ENCODE measurements around the gene HDAC4.

DNA sequence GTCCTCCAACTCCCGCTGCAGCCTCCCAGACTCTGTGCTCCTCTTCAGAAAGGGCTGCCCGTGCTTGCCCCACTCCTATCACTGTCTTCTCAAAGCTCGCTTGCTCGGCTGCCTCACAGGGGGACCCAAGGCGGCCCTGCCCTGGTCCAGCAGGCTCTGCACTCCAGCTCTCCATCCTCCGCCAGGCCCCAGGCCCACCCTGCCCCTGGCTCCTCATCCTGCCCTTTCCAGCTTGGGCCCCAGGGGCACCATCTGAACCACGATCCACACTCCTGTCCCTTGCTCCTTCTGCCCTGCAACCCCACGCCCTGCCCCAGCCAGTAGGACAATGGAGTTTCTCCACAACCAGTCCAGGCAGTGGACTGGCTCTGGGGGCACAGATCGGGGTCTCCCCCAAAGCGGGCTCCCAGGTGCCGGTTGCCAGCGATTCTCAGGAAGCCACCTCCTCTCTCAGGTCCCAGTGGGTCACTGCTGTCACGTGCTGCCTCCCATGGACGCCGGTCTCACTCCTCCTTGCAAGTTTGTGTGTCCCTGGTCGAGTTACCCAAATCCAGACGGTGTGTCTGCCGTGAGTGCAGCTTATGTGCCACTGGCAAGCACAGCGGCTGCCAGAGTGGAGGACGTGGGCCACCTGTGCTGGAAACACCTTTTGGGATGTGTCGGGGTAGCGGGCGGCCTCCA, 238.5 kb downstream of the HDAC4 start:
- TF ChIP-seq YY1 (IDR thresholded peaks at IDR 0.05; ENCODE audit: low read depth): no peak
- TF ChIP-seq, protein P1, sequence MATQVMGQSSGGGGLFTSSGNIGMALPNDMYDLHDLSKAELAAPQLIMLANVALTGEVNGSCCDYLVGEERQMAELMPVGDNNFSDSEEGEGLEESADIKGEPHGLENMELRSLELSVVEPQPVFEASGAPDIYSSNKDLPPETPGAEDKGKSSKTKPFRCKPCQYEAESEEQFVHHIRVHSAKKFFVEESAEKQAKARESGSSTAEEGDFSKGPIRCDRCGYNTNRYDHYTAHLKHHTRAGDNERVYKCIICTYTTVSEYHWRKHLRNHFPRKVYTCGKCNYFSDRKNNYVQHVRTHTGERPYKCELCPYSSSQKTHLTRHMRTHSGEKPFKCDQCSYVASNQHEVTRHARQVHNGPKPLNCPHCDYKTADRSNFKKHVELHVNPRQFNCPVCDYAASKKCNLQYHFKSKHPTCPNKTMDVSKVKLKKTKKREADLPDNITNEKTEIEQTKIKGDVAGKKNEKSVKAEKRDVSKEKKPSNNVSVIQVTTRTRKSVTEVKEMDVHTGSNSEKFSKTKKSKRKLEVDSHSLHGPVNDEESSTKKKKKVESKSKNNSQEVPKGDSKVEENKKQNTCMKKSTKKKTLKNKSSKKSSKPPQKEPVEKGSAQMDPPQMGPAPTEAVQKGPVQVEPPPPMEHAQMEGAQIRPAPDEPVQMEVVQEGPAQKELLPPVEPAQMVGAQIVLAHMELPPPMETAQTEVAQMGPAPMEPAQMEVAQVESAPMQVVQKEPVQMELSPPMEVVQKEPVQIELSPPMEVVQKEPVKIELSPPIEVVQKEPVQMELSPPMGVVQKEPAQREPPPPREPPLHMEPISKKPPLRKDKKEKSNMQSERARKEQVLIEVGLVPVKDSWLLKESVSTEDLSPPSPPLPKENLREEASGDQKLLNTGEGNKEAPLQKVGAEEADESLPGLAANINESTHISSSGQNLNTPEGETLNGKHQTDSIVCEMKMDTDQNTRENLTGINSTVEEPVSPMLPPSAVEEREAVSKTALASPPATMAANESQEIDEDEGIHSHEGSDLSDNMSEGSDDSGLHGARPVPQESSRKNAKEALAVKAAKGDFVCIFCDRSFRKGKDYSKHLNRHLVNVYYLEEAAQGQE (IDR thresholded peaks at IDR 0.05; ENCODE audit: low read depth): no peak
- no peak for TF ChIP-seq TEAD4 (IDR thresholded peaks at IDR 0.05)

All from Ishikawa (cell line).